ENCODE measurements around the gene TMEM63C. TPM values are rescaled to one million over a fixed set of nuclear protein-coding genes. Genes with fewer than 3 reads are reported as not detected.

Gene TMEM63C
- total RNA-seq, 1 donor from 2014 or later: 27.0 TPM

DNA sequence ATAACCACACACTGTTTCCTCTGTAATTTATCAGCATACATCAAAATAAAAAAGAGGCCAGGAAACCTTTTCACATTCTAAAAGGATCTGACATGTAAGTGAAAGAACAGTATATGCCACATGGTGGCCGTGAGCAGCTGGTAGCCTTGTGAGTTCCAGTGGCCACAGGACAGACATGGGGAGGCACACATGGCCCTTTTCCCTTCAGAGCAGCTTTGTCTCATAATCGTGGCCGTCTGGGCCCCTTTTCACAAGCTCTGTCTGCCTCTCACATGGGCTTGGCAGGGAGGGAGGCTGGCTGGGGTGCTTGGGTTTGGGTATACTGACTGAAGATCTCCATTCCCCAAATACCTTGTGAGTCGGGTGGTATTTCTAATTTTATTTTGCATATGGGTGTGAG lies 38.5 kb upstream of the TMEM63C start:
- Histone ChIP-seq H3K27ac (no peak overlapping the region), H3K36me3 (no peaks in the 10 kb centered on the region), H3K4me1 (peaks cover 28% of the 10 kb centered on the region), H3K4me3 (no peak overlapping the region), H3K9me3 (no peaks in the 10 kb centered on the region), H3K27me3 (peaks cover 4% of the 10 kb centered on the region)
- intact Hi-C loops (cut with DNase I): no loop called here
- no peak for TF ChIP-seq POLR2A (IDR thresholded peaks at IDR 0.05)
- no peak for TF ChIP-seq POLR2AphosphoS5 (IDR thresholded peaks at IDR 0.05; ENCODE audit: insufficient read depth in 1 of 2, low read depth in 1 of 2)
- TF ChIP-seq, protein P1, sequence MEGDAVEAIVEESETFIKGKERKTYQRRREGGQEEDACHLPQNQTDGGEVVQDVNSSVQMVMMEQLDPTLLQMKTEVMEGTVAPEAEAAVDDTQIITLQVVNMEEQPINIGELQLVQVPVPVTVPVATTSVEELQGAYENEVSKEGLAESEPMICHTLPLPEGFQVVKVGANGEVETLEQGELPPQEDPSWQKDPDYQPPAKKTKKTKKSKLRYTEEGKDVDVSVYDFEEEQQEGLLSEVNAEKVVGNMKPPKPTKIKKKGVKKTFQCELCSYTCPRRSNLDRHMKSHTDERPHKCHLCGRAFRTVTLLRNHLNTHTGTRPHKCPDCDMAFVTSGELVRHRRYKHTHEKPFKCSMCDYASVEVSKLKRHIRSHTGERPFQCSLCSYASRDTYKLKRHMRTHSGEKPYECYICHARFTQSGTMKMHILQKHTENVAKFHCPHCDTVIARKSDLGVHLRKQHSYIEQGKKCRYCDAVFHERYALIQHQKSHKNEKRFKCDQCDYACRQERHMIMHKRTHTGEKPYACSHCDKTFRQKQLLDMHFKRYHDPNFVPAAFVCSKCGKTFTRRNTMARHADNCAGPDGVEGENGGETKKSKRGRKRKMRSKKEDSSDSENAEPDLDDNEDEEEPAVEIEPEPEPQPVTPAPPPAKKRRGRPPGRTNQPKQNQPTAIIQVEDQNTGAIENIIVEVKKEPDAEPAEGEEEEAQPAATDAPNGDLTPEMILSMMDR (IDR thresholded peaks at IDR 0.05): no peak
- DNase-seq (ENCODE audit: extremely low spot score in 2 of 2): no peak

DNA sequence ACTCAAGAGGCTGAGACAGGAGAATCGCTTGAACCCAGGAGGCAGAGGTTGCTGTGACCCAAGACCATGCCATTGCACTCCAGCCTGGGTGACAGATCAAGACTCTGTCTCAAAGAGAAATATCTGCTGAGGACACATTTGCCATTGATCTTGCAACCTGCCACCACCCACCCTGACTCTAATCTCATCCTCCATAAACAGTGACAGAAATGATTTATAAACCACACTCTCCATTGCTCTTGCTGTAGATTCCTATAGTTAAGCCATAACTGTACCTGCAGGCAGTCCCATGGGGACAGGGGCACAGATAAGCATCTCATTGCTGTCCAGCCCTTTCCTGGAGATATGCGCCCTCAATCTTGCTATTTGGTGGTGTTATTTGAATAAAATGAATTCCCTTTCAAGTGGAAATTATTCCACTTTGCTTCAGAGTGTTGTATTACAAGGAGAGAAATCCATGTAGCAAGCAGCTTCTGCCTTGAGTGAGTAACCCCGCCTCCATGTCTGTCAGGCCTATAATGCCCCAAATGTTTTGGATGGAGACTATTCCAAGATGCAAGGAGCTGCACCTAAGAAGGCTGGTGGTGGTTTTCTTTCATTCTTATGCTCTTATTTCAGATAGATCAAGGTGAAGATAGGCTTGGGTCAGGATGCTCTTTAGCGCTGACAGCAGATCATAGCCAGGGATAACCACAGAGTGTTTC lies 37.0 kb upstream of the TMEM63C start:
- TF ChIP-seq POLR2AphosphoS5 (IDR thresholded peaks at IDR 0.05; ENCODE audit: insufficient read depth in 1 of 2, low read depth in 1 of 2) (no peak), POLR2A (IDR thresholded peaks at IDR 0.05) (no peak)
- TF ChIP-seq, protein P1 (IDR thresholded peaks at IDR 0.05): no peak
- no peak for DNase-seq (ENCODE audit: extremely low spot score in 2 of 2)
- Histone ChIP-seq H3K27ac (no peak overlapping the region), H3K4me1 (peaks cover 24% of the 10 kb centered on the region), H3K4me3 (no peak overlapping the region), H3K9me3 (no peaks in the 10 kb centered on the region), H3K36me3 (no peaks in the 10 kb centered on the region), H3K27me3 (peaks cover 4% of the 10 kb centered on the region)
- intact Hi-C loops (cut with DNase I): no loop called here

DNA sequence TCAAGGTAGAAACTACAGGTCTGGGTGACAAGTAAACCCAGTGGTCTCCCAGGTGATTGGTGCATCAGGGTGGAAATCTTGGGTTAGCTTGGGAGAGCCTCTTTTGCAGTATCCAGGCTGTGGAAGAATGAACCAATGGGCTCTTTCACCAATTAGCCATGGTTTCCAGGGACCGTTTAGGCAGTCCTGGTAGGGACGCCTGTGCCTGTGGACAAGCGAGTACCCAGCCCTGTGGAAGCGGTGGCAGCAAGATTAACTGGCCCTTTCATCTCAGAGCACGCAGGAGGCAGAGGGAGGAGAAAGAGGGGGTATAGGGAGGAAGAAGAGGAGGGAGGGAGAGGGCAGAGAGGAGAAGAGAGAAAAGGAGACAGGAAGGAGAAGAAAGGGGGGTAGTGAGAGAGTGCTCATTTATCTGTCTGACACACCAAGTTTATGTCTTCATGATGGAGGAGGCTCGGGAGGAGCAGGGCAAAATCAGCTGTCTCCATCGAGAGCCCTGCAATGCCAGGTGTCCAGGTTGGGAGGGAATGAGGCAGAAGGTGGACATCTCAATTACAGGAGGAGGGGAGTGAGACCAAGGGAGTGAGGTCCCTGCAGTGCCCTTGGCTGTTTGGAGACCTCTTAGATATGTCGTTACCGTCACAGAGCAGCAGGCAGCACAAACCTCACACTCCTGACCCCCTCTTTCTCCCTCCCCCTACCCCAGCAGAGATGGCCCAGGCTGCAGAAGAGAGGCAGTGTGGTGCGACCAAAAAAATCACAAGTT lies 35.4 kb upstream of the TMEM63C start:
- DNase-seq (ENCODE audit: extremely low spot score in 2 of 2): no peak
- Histone ChIP-seq H3K36me3 (no peaks in the 10 kb centered on the region), H3K4me3 (no peak overlapping the region), H3K9me3 (no peaks in the 10 kb centered on the region), H3K4me1 (peaks cover 8% of the 10 kb centered on the region), H3K27me3 (no peaks in the 10 kb centered on the region), H3K27ac (no peak overlapping the region)
- no peak for TF ChIP-seq POLR2AphosphoS5 (IDR thresholded peaks at IDR 0.05; ENCODE audit: insufficient read depth in 1 of 2, low read depth in 1 of 2)
- TF ChIP-seq, protein P1 (IDR thresholded peaks at IDR 0.05): no peak
- TF ChIP-seq POLR2A (IDR thresholded peaks at IDR 0.05): no peak
- intact Hi-C loops (cut with DNase I): no loop called here

DNA sequence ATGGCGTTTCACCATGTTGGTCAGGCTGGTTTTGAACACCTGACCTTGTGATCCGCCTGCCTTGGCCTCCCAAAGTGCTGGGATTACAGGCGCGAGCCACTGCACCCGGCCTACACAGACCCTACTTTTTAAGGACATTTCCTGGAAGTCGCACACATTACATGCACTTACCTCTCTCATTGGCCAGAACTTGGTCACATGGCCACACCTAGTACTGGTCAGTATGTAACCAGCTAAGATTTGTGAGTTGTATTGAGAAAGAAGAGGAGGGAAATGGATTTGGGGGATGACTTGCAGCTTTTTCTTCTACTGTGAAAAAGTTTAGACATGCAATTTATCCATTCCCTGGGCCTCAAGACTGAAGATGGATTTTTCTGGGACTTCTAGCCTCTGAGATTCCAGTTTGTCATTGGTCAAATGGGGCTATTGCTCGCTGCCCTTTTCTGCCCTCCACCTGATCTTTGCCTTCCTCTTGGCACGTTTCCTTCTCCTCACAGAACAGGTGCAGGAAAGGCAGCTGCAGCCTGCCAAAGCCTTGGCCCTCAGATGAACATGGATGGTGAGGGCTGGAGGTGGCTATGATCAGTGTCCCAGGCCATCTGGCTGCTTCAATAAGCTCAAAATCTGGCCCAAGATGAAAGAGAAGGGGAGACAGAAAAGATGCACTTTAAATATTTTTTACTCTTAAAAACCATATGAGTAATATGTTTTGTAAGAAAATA lies 32.9 kb upstream of the TMEM63C start:
- intact Hi-C loops (cut with DNase I): no loop called here
- no peaks in the 10 kb centered on the region for H3K27me3 ChIP-seq
- DNase-seq (ENCODE audit: extremely low spot score in 2 of 2): no peak

More for the DNA sequence above, 32.9 kb upstream of the TMEM63C start:
- TF ChIP-seq, protein P1 (IDR thresholded peaks at IDR 0.05): no peak
- TF ChIP-seq POLR2AphosphoS5 (IDR thresholded peaks at IDR 0.05; ENCODE audit: insufficient read depth in 1 of 2, low read depth in 1 of 2) (no peak), POLR2A (IDR thresholded peaks at IDR 0.05) (no peak)
- H3K36me3 ChIP-seq: no peaks in the 10 kb centered on the region
- H3K27ac ChIP-seq: no peak overlapping the region
- no peaks in the 10 kb centered on the region for H3K4me1 ChIP-seq
- H3K9me3 ChIP-seq: no peaks in the 10 kb centered on the region
- no peak overlapping the region for H3K4me3 ChIP-seq
